HG03103 (cell line): ENCODE measurements around the gene PSAPL1.

Source experiments
- ATAC-seq: cut with Tn5 transposase; IDR thresholded peaks from one replicate; pipeline ENCODE4 v1.9.1; 2021; ENCODE audit warnings: low read depth; ENCODE audit not compliant: unreplicated experiment

PSAPL1 gene

GRCh38 chr4:7421356-7422150, 13.2 kb downstream of the PSAPL1 start:
- ATAC-seq: no peak

- no peak for ATAC-seq
Measured at GRCh38 chr4:7420661-7421040, 14.1 kb downstream of the PSAPL1 start.

- ATAC-seq: no peak
Measured at GRCh38 chr4:7419961-7420660, 14.6 kb downstream of the PSAPL1 start.

GRCh38 chr4:7418131-7418943, 16.4 kb downstream of the PSAPL1 start:
- no peak for ATAC-seq

GRCh38 chr4:7417639-7418038, 17.1 kb downstream of the PSAPL1 start:
- no peak for ATAC-seq

- ATAC-seq: no peak
Measured at GRCh38 chr4:7416745-7417432, 17.8 kb downstream of the PSAPL1 start.

- no peak for ATAC-seq
Measured at GRCh38 chr4:7415927-7416686, 18.6 kb downstream of the PSAPL1 start.

GRCh38 chr4:7414736-7415510, 19.8 kb downstream of the PSAPL1 start:
- ATAC-seq: no peak

- ATAC-seq: no peak
Measured at GRCh38 chr4:7414046-7414445, 20.7 kb downstream of the PSAPL1 start.

GRCh38 chr4:7412554-7412912, 22.2 kb downstream of the PSAPL1 start:
- no peak for ATAC-seq

GRCh38 chr4:7411896-7412553, 22.7 kb downstream of the PSAPL1 start:
- no peak for ATAC-seq

GRCh38 chr4:7411491-7411890, 23.2 kb downstream of the PSAPL1 start:
- ATAC-seq: no peak

GRCh38 chr4:7410446-7410845, 24.3 kb downstream of the PSAPL1 start:
- ATAC-seq: no peak

- no peak for ATAC-seq
Measured at GRCh38 chr4:7408166-7408565, 26.6 kb downstream of the PSAPL1 start.

GRCh38 chr4:7403001-7403400, 31.7 kb downstream of the PSAPL1 start:
- ATAC-seq: no peak

- ATAC-seq: no peak
Measured at GRCh38 chr4:7402526-7402925, 32.2 kb downstream of the PSAPL1 start.

GRCh38 chr4:7400671-7401298, 33.9 kb downstream of the PSAPL1 start:
- no peak for ATAC-seq
